Measurements from ENCODE around the gene REX1BD. TPM values are rescaled to one million over a fixed set of nuclear protein-coding genes. Genes with fewer than 3 reads are reported as not detected.

The REX1BD gene
- total RNA-seq, 1 donor from 2014 or later: 54.1 TPM

GRCh38 chr19:18618236-18618635 is 29.6 kb downstream of the REX1BD start:
- no peak for DNase-seq (ENCODE audit: low spot score)
- Mint-ChIP-seq H3K36me3 (ENCODE audit: low read depth) (no peaks in the 10 kb centered on the region), H3K4me3 (ENCODE audit: unreplicated experiment) (no peak overlapping the region), H3K27ac (ENCODE audit: unreplicated experiment) (no peak overlapping the region), H3K9me3 (ENCODE audit: low read depth) (no peaks in the 10 kb centered on the region), H3K4me1 (ENCODE audit: low read depth) (peaks cover 3% of the 10 kb centered on the region), H3K27me3 (ENCODE audit: low read depth) (peaks cover 12% of the 10 kb centered on the region)
- TF ChIP-seq CTCF (IDR thresholded peaks at IDR 0.05): no peak

GRCh38 chr19:18620311-18620710 is 31.7 kb downstream of the REX1BD start:
- H3K36me3 Mint-ChIP-seq (ENCODE audit: low read depth): no peaks in the 10 kb centered on the region
- H3K27me3 Mint-ChIP-seq (ENCODE audit: low read depth): no peaks in the 10 kb centered on the region
- no peak for DNase-seq (ENCODE audit: low spot score)

GRCh38 chr19:18620902-18621301 is 32.3 kb downstream of the REX1BD start:
- Mint-ChIP-seq H3K36me3 (ENCODE audit: low read depth) (no peaks in the 10 kb centered on the region), H3K27me3 (ENCODE audit: low read depth) (no peaks in the 10 kb centered on the region)
- TF ChIP-seq CTCF (IDR thresholded peaks at IDR 0.05): no peak

More at GRCh38 chr19:18620311-18620710, 31.7 kb downstream of the REX1BD start:
- no peak for TF ChIP-seq CTCF (IDR thresholded peaks at IDR 0.05)
- Mint-ChIP-seq H3K27ac (ENCODE audit: unreplicated experiment) (no peak overlapping the region), H3K4me1 (ENCODE audit: low read depth) (no peaks in the 10 kb centered on the region), H3K4me3 (ENCODE audit: unreplicated experiment) (no peak overlapping the region), H3K9me3 (ENCODE audit: low read depth) (no peaks in the 10 kb centered on the region)

GRCh38 chr19:18626906-18627305 is 38.3 kb downstream of the REX1BD start:
- no peak overlapping the region for H3K4me3 Mint-ChIP-seq (ENCODE audit: unreplicated experiment)
- H3K4me1 Mint-ChIP-seq (ENCODE audit: low read depth): peaks cover 6% of the 10 kb centered on the region
- H3K36me3 Mint-ChIP-seq (ENCODE audit: low read depth): no peaks in the 10 kb centered on the region
- no peaks in the 10 kb centered on the region for H3K27me3 Mint-ChIP-seq (ENCODE audit: low read depth)
- DNase-seq (ENCODE audit: low spot score): no peak
- no peak overlapping the region for H3K27ac Mint-ChIP-seq (ENCODE audit: unreplicated experiment)
- no peak for TF ChIP-seq CTCF (IDR thresholded peaks at IDR 0.05)
- H3K9me3 Mint-ChIP-seq (ENCODE audit: low read depth): no peaks in the 10 kb centered on the region

More at GRCh38 chr19:18620902-18621301, 32.3 kb downstream of the REX1BD start:
- H3K4me1 Mint-ChIP-seq (ENCODE audit: low read depth): no peaks in the 10 kb centered on the region
- no peak overlapping the region for H3K27ac Mint-ChIP-seq (ENCODE audit: unreplicated experiment)
- H3K4me3 Mint-ChIP-seq (ENCODE audit: unreplicated experiment): no peak overlapping the region
- DNase-seq (ENCODE audit: low spot score): no peak
- no peaks in the 10 kb centered on the region for H3K9me3 Mint-ChIP-seq (ENCODE audit: low read depth)

GRCh38 chr19:18629166-18630088 is 40.8 kb downstream of the REX1BD start:
- DNase-seq (ENCODE audit: low spot score): no peak
- Mint-ChIP-seq H3K4me1 (ENCODE audit: low read depth) (peaks cover 6% of the 10 kb centered on the region), H3K4me3 (ENCODE audit: unreplicated experiment) (no peak overlapping the region), H3K27ac (ENCODE audit: unreplicated experiment) (no peak overlapping the region), H3K36me3 (ENCODE audit: low read depth) (no peaks in the 10 kb centered on the region), H3K27me3 (ENCODE audit: low read depth) (no peaks in the 10 kb centered on the region), H3K9me3 (ENCODE audit: low read depth) (no peaks in the 10 kb centered on the region)
- no peak for TF ChIP-seq CTCF (IDR thresholded peaks at IDR 0.05)
